ENCODE measurements around the gene CACNA2D2. TPM values are rescaled to one million over a fixed set of nuclear protein-coding genes. Genes with fewer than 3 reads are reported as not detected.

CACNA2D2 gene
- total RNA-seq, 1 experiment from 2014 or later = not detected

Other genes starting within 250 kb of the CACNA2D2 start
- gene SEMA3B, start 234.5 kb downstream of the CACNA2D2 start, total RNA-seq (2014; rRNA removed; shearing (Covaris generic)) = 3.3 and 4.8 TPM in 2 replicates
- not detected in 2 replicates for gene LSMEM2, start 224.5 kb downstream of the CACNA2D2 start, total RNA-seq (2014; rRNA removed; shearing (Covaris generic))
- gene IFRD2, start 211.2 kb downstream of the CACNA2D2 start, total RNA-seq (2014; rRNA removed; shearing (Covaris generic)) = 85.3 and 98.8 TPM in 2 replicates
- 3.6 and 4.5 TPM in 2 replicates for gene HYAL3, start 204.2 kb downstream of the CACNA2D2 start, total RNA-seq (2014; rRNA removed; shearing (Covaris generic))
- 3.2 and 3.4 TPM in 2 replicates for gene NAA80, start 204.2 kb downstream of the CACNA2D2 start, total RNA-seq (2014; rRNA removed; shearing (Covaris generic))
- 0.43 TPM in 1 of 2 replicates, not detected in the other for gene HYAL1, start 200.1 kb downstream of the CACNA2D2 start, total RNA-seq (2014; rRNA removed; shearing (Covaris generic))
- 41.7 and 47.2 TPM in 2 replicates for gene HYAL2, start 180.9 kb downstream of the CACNA2D2 start, total RNA-seq (2014; rRNA removed; shearing (Covaris generic))
- 21.2 and 26.4 TPM in 2 replicates for gene TUSC2, start 175.4 kb downstream of the CACNA2D2 start, total RNA-seq (2014; rRNA removed; shearing (Covaris generic))
- 11.7 and 12.7 TPM in 2 replicates for gene RASSF1, start 162.8 kb downstream of the CACNA2D2 start, total RNA-seq (2014; rRNA removed; shearing (Covaris generic))
- 0.73 and 0.99 TPM in 2 replicates for gene ZMYND10, start 157.9 kb downstream of the CACNA2D2 start, total RNA-seq (2014; rRNA removed; shearing (Covaris generic))
- gene NPRL2, start 152.9 kb downstream of the CACNA2D2 start, total RNA-seq (2014; rRNA removed; shearing (Covaris generic)) = 14.0 and 14.4 TPM in 2 replicates
- 6.5 and 8.9 TPM in 2 replicates for gene CYB561D2, start 152.8 kb downstream of the CACNA2D2 start, total RNA-seq (2014; rRNA removed; shearing (Covaris generic))
- gene TMEM115, start 144.1 kb downstream of the CACNA2D2 start, total RNA-seq (2014; rRNA removed; shearing (Covaris generic)) = 27.2 and 28.2 TPM in 2 replicates
- gene C3orf18, start 64.1 kb upstream of the CACNA2D2 start, total RNA-seq (2014; rRNA removed; shearing (Covaris generic)) = 1.1 and 2.4 TPM in 2 replicates
- 6.2 and 6.3 TPM in 2 replicates for gene HEMK1, start 65.9 kb upstream of the CACNA2D2 start, total RNA-seq (2014; rRNA removed; shearing (Covaris generic))
- 8.4 and 8.6 TPM in 2 replicates for gene CISH, start 108.1 kb upstream of the CACNA2D2 start, total RNA-seq (2014; rRNA removed; shearing (Covaris generic))
- gene MAPKAPK3, start 113.5 kb upstream of the CACNA2D2 start, total RNA-seq (2014; rRNA removed; shearing (Covaris generic)) = 24.1 and 24.2 TPM in 2 replicates
- gene DOCK3, start 171.3 kb upstream of the CACNA2D2 start, total RNA-seq (2014; rRNA removed; shearing (Covaris generic)) = 0.08 TPM in 2 replicates

Data from SJCRH30 (cell line).